ENCODE data around the gene FLACC1. TPM values are rescaled to one million over a fixed set of nuclear protein-coding genes. Genes with fewer than 3 reads are reported as not detected.

The FLACC1 gene
- total and polyA plus RNA-seq, 4 donors = 0.09 to 7.1 (median 1.1) TPM

GRCh38 chr2:201320257-201320656 is 36.9 kb downstream of the FLACC1 start:
- 97% methylated on average over 4 of the region's 4 CpGs for WGBS
- Histone ChIP-seq H3K36me3 (ENCODE audit: control insufficient read depth in 4 of 4, insufficient read depth in 3 of 4, low read depth in 1 of 4, low read length in 3 of 4) (no peaks in the 10 kb centered on the region), H3K9ac (ENCODE audit: low read depth in 1 of 2, low read length in 2 of 2) (no peak overlapping the region), H3K27me3 (ENCODE audit: control insufficient read depth in 4 of 4, insufficient read depth in 4 of 4, low read length in 3 of 4) (no peaks in the 10 kb centered on the region), H3K4me3 (ENCODE audit: low read depth in 1 of 3, low read length in 3 of 3) (no peak overlapping the region), H3K9me3 (ENCODE audit: control insufficient read depth in 4 of 4, low read length in 3 of 4) (peaks cover 0 to 6% (median 1%) of the 10 kb centered on the region in 4 donors), H3K4me1 (ENCODE audit: control insufficient read depth in 4 of 4, insufficient read depth in 4 of 4, low read length in 3 of 4) (no peaks in the 10 kb centered on the region), H3K27ac (ENCODE audit: low read depth in 1 of 2, low read length in 2 of 2) (no peak overlapping the region)
- no peak for DNase-seq (ENCODE audit: low spot score)
- TF ChIP-seq EGR1 (IDR thresholded peaks at IDR 0.05; ENCODE audit: low read depth in 2 of 2) = no peak
- no peak for TF ChIP-seq FOXA1 (IDR thresholded peaks at IDR 0.05)
- TF ChIP-seq RAD21 (IDR thresholded peaks at IDR 0.05) = no peak
- no peak for TF ChIP-seq GABPA (IDR thresholded peaks at IDR 0.05 in 1 of 2, conservative IDR thresholded peaks at IDR 0.05 in 1 of 2)
- no peak for TF ChIP-seq FOXA2 (IDR thresholded peaks at IDR 0.05)
- no peak for TF ChIP-seq ATF3 (IDR thresholded peaks at IDR 0.05)
- no peak for TF ChIP-seq JUND (IDR thresholded peaks at IDR 0.05)
- TF ChIP-seq RXRA (IDR thresholded peaks at IDR 0.05) = no peak
- TF ChIP-seq NR2F2 (IDR thresholded peaks at IDR 0.05) = no peak
- no peak for TF ChIP-seq SP1 (IDR thresholded peaks at IDR 0.05)
- no peak for TF ChIP-seq REST (IDR thresholded peaks at IDR 0.05)
- no peak for TF ChIP-seq TAF1 (conservative IDR thresholded peaks at IDR 0.05)
- TF ChIP-seq HNF4G (IDR thresholded peaks at IDR 0.05) = no peak
- no peak for TF ChIP-seq CTCF (IDR thresholded peaks at IDR 0.05; ENCODE audit: low read depth, low read length, missing input control)
- no peak for TF ChIP-seq ZBTB33 (IDR thresholded peaks at IDR 0.05)
- TF ChIP-seq YY1 (IDR thresholded peaks at IDR 0.05) = no peak

GRCh38 chr2:201319511-201319910 is 37.6 kb downstream of the FLACC1 start:
- Histone ChIP-seq H3K4me3 (ENCODE audit: low read depth in 1 of 3, low read length in 3 of 3) (no peak overlapping the region), H3K9ac (ENCODE audit: low read depth in 1 of 2, low read length in 2 of 2) (no peak overlapping the region), H3K27me3 (ENCODE audit: control insufficient read depth in 4 of 4, insufficient read depth in 4 of 4, low read length in 3 of 4) (no peaks in the 10 kb centered on the region), H3K9me3 (ENCODE audit: control insufficient read depth in 4 of 4, low read length in 3 of 4) (peaks cover 0 to 6% (median 1%) of the 10 kb centered on the region in 4 donors), H3K36me3 (ENCODE audit: control insufficient read depth in 4 of 4, insufficient read depth in 3 of 4, low read depth in 1 of 4, low read length in 3 of 4) (no peaks in the 10 kb centered on the region), H3K4me1 (ENCODE audit: control insufficient read depth in 4 of 4, insufficient read depth in 4 of 4, low read length in 3 of 4) (no peaks in the 10 kb centered on the region), H3K27ac (ENCODE audit: low read depth in 1 of 2, low read length in 2 of 2) (no peak overlapping the region)
- no peak for DNase-seq (ENCODE audit: low spot score)
- 48% methylated on average over 2 of the region's 2 CpGs for WGBS
- no peak for TF ChIP-seq CTCF (IDR thresholded peaks at IDR 0.05; ENCODE audit: low read depth, low read length, missing input control)
- no peak for TF ChIP-seq EGR1 (IDR thresholded peaks at IDR 0.05; ENCODE audit: low read depth in 2 of 2)
- TF ChIP-seq GABPA (IDR thresholded peaks at IDR 0.05 in 1 of 2, conservative IDR thresholded peaks at IDR 0.05 in 1 of 2) = no peak
- no peak for TF ChIP-seq FOXA1 (IDR thresholded peaks at IDR 0.05)
- TF ChIP-seq REST (IDR thresholded peaks at IDR 0.05) = no peak
- TF ChIP-seq JUND (IDR thresholded peaks at IDR 0.05) = no peak
- no peak for TF ChIP-seq SP1 (IDR thresholded peaks at IDR 0.05)
- TF ChIP-seq MAX (IDR thresholded peaks at IDR 0.05) = no peak
- no peak for TF ChIP-seq FOXA2 (IDR thresholded peaks at IDR 0.05)
